ENCODE results near the gene MRPL20.

DNA sequence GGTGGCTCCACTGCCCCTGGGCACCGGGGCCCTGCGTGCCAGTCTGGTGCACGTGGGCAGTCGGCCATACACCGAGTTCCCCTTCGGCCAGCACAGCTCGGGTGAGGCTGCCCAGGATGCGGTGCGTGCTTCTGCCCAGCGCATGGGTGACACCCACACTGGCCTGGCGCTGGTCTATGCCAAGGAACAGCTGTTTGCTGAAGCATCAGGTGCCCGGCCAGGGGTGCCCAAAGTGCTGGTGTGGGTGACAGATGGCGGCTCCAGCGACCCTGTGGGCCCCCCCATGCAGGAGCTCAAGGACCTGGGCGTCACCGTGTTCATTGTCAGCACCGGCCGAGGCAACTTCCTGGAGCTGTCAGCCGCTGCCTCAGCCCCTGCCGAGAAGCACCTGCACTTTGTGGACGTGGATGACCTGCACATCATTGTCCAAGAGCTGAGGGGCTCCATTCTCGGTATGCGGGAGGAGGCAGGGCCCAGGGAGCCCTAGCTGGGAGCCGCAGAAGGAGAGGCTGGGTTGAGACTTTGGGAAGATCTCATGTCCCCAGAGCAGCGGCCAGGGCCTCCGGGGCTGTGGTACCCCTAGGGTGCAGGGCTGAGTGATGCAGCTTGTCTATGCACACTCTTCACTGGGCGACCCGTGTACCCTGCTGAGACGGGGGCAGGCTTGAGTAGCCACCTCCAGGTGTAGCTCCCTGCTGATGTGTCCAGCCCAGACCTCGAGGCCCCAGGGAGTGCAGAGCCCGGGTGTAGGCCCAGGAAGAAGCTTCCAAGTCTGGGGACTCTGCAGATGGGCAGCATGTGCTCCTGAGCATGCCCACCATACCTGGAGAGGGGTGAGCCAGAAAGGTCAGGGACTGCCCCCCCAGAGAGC, 30.2 kb upstream of the MRPL20 start:
- TF ChIP-seq, protein P1, sequence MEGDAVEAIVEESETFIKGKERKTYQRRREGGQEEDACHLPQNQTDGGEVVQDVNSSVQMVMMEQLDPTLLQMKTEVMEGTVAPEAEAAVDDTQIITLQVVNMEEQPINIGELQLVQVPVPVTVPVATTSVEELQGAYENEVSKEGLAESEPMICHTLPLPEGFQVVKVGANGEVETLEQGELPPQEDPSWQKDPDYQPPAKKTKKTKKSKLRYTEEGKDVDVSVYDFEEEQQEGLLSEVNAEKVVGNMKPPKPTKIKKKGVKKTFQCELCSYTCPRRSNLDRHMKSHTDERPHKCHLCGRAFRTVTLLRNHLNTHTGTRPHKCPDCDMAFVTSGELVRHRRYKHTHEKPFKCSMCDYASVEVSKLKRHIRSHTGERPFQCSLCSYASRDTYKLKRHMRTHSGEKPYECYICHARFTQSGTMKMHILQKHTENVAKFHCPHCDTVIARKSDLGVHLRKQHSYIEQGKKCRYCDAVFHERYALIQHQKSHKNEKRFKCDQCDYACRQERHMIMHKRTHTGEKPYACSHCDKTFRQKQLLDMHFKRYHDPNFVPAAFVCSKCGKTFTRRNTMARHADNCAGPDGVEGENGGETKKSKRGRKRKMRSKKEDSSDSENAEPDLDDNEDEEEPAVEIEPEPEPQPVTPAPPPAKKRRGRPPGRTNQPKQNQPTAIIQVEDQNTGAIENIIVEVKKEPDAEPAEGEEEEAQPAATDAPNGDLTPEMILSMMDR (IDR thresholded peaks at IDR 0.05) = no peak
- no peak for TF ChIP-seq POLR2A (IDR thresholded peaks at IDR 0.05)
